Stimulated activated CD4-positive, alpha-beta T cell treated with anti-CD3 and anti-CD28 coated beads, Interleukin-15, amount 100 ng/mL, for 1 hour (primary cell): ENCODE measurements around the gene VMP1.
"Not testable (repeated sequence)": the region's sequence is repeated elsewhere in the genome, so short reads cannot be mapped to it uniquely, and the experiment has no call there.

Source experiments
- DNase-seq, 2 donors: peaks; one replicate each; pipeline ENCODE4 v3.0.0-alpha.2; 2020; ENCODE audit warnings: low read depth in 1 of 2, low spot score in 1 of 2

VMP1 gene

DNA sequence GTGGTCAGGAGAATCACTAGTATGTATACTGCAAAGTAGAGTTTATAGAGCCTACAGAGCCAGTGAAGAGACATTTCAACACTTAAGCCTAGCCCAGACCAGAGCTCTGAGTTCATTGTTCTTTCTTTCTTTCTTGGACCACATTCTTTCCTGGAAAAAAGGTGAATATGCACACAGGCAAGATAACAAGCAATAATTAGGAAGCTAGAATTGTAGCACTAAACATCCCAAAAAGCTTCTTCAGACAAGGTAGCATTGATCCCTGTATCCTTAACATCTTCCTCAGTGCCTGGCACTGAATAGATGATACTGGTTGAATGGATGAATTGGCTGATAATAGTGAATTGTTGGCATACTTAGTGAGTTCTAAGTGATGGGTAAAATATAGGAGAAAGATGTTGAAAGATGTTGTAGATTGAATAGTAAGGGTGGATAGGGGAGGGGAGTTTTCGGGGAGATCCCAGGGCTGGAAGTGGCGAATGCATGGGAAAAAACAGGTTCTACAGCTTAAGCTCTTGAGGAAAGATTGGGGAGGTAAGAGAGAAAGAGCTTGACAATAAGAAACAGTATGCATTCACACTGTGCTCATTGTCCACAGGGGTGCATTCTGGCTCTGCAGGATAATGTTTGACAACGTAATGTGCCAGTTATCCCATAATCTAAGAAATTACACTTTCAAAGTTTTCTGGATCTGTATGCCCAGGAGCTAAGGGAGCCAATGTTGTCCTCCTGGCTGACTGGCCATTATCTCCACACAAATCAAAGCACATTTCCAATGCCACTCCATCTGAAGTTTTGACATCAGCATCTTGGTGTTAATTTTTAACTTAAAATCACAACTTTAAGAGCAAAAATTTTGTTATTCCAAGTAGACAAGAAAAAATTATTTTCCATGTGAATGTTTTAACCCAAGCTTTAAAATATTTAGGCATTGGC, 149.7 kb downstream of the VMP1 start:
- DNase-seq, result no peak

DNA sequence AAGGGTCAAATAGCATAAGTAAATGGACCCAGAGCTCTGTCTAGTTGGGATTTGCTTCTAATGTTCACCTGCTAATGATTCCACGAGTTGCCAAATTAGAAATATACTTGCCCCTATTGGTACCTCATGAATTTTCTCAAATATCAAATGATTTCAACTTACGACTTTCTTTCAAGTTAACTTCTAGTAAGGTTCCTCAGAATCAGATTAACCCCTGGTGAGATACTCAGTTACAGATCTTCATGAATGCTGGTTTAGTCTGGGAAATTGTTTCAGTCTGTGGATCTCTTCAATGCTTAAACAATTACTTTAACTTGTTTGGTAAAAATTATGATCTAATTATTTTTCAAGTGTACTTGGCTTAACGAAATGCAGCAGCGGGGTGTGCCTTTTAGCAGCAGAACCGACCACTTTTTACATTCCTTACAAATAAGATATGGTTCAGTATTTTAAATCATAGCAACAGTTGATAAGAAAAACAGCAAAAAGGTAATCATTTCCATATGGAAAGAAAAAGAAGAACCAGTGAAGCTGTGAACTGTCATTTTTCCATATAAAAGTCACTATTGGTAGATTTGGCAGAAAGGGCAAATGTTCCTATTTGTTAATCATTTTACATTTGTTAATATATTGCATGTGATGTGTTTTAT, 150.8 kb downstream of the VMP1 start:
- DNase-seq, result no peak

DNA sequence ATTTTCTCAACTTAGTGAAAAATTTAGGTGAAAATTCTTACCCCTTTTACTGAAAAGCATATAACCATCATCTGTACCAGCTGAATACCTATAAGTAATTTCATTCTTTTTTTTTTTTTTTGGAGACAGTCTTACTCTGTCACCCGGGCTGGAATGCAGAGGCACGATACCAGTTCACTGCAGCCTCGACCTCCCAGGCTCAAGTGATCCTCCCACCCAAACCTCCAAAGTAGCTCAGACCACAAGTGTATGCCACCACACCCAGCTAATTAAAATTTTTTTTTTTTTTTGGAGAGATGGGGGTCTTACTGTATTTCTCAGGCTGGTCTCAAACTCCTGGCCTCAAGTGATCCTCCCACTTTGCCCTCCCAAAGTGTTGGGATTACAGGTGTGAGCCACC, 151.5 kb downstream of the VMP1 start:
- DNase-seq, result no peak

DNA sequence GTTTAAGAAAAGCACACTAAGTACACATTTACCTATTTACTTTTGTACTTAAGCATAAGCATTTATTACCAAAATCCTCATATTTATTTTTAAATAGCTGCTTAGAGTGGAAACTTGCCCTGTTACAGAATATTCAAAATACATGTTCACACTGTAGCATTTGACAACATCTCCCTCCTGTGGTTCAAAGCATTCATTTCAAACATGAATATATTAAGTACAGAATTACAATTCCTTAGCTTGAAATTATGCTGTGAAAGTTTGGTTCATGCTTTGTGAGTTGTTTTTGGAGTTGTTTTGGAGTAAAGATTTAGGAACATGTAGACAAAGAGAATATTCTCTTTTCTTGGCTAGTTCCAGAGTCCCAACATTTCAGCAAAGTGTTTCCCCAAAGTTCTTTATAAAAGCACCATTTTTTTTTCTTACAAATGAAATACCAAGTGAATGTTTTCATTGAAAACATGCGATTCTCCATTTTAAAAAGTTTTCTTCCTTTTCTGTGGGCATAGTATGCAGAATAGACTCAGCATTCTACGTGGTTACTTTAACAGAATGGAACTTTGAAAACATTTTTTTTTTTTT, 152.1 kb downstream of the VMP1 start:
- no peak for DNase-seq

DNA sequence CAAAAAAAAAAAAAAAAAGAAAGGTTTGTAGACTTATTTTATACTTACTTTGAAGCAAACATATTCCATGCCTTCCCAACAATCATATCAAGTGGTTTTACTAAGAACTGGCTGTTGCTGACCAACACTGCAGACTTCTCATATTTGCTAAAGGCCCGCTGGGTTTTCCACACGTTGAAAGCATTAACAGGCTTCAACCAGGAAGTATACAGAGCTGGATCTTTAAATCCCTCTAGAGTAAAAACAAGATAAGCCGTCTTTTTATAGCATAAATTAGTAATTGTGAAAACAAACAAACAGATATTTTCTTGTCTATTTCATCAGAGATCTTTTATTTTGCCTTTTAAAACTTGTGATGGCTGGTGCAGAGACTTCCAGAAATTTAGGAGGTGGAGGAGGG, 156.2 kb downstream of the VMP1 start:
- DNase-seq, result no peak

DNA sequence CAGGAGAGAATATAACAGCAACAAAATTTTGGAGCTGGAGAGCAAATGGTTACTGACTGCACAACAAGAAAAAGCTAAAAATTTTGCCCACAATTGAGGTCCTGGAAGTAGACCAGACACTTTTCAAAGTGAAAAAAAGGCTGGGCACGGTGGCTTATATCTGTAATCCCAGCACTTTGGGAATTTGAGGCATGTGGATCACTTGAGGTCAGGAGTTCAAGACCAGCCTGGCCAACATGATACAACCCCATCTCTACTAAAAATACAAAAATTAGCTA, 162.4 kb downstream of the VMP1 start:
- DNase-seq, result no peak

DNA sequence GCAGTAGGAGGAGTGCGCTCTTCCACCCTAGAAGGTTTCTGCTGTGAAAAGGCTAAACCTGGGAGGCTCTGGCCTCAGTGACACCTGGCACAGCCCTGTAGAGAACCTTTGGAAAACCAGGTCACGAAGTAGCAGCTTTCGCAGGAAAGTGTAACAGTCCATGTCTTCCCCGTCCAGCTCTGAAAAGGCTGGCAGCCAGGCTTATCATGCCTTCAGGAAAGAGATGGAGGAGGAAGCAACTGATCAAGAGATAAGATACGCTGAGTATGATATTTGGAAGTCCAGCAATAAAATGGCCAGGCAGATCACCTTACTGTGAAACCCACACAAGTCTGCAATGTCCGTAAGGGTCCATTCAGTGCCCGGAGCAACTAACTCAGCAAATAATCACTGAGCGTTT, 163.0 kb downstream of the VMP1 start:
- no peak for DNase-seq

DNA sequence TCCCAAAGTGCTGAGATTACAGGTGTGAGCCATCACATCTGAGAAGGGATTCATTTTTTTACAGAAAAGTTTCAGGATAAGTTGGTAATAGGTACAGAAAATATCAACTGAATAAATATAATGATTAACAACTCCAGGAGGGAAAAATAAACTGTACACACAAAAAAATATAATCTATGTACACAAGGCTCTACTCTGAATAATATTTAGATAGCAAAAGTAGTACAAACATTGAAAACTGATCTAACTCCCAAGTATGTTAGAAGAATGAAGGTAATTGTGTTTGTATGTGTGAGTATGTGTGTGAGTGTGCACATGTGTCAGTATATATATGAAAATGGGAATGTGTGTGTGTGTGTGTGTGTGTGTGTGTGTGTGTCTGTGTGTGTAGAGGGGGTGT, 164.9 kb downstream of the VMP1 start:
- no peak for DNase-seq

DNA sequence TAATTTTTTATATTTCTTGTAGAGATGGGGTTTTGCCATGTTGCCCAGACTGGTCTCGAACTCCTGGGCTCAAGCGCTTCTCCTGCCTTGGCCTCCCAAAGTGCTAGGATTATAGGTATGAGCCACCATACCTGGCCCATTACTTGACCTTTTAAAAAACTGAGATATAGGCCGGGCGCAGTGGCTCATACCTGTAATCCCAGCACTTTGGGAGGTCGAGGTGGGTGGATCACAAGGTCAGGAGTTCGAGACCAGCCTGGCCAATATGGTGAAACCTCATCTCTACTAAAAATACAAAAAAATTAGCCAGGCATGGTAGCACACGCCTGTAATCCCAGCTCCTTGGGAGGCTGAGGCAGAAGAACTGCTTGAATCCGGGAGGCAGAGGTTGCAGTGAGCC, 166.0 kb downstream of the VMP1 start:
- not testable (repeated sequence) for DNase-seq

DNA sequence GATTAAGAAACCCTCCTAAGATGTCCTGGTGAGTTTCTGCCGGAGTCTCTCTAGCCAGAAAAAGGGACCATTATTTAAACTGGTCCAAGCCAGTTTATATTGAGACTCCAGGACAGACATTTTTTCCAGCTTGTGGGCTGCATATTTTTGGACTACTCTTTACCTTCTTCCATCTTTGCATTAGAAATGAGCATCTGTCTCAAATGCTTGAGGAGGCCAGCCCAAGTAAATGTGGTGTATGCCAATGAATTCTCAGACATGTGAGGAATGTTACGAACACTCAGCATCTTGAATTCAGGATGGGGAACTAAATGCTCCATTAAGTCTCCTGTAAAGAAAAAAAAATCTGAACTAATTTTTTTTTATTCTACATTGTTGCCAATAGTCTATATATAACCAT, 166.9 kb downstream of the VMP1 start:
- no peak for DNase-seq

DNA sequence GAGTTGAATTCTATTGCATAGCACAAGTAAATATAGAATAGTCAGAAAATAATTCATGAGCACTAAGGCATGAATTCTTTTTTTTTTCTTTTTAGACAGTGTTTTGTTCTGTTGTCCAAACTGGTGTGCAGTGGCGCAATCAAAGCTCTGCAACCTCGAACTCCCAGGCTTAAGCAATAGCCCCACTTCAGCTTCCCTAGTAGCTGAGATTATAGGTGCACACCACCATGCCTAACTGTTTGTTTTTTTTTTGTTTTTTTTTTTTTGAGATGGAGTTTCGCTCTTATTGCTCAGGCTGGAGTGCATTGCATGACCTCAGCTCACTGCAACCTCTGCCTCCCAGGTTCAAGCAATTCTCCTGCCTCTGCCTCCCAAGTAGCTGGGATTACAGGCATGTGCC, 168.7 kb downstream of the VMP1 start:
- no peak for DNase-seq

DNA sequence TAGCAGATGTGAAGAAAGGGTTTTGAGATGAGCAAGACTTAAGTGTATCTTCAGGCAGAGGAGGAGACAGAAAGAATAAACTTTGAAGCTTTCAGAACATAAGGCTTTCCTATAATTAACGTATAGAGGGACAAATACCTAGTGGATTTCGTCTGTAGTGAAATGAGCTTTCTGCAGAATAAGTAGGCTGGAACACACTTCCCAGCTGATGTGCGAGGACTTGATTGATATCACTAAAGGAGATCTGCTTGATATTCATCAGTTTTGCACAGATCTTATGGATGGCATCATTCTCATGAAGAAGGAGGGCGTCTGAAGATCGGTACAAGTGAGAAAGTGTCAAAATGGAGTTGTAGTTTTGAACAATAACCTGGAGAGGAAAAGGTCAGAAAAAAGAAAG, 170.5 kb downstream of the VMP1 start:
- DNase-seq, result no peak

DNA sequence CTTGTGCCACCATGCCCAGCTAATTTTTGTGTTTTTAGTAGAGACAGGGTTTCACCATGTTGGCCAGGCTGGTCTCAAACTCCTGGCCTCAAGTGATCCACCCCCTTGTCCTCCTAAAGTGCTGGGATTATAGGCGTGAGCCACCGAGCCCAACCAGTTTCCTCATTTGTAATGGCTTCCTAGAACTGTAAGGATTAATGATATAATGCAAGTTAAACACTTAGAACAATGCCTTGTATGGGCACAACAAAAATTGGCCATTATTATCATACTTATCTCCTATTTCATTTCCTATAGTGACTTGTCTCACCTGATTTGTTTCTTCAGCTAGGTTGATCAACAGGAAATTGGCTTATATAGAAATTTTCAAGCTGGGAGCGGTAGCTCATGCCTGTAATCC, 171.2 kb downstream of the VMP1 start:
- no peak for DNase-seq

DNA sequence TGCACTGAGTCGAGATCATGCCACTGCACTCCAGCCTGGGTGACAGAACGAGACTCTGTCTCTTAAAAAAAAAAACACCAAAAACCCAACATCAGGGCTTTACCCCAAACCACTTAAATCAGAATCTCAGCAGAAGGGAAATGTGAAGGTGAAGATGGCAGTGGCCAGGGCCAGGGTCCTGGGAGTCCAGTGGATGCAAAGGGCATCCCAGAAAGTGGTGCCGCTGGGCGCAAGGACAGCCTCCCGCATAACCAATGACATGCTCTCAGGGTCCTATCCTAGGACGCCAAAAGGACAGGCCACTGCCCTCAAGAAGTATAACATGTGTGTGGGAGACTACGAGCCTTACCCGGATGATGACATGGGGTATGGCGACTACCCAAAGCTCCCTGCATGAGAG, 177.4 kb downstream of the VMP1 start:
- DNase-seq, result no peak

DNA sequence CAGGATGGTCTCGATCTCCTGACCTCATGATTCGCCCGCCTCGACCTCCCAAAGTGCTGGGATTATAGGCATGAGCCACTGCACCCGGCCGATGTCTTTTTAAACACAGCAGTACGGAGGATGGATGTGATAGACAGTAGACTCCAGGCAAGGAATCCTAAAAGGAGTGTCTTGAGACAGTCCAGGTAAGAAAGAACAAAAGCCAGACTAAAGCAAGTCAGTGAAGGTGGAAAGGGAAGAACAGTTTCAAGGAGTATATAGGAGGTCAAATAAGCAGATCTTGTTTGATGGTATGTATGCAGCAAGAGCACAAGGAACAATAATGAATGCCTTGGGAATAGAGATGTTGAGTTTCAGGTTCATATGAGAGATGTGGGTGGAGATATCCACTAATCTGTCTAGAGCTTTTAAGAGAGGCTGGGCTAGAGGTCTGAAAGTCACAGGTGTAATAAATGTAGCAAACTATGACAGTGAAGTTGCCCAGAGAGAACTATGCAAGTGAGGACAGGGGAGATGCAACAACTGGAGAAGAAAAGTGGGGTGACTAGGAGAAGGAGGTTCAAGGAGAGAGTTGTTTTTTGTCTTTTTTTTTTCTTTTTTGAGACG, 180.8 kb downstream of the VMP1 start:
- DNase-seq, result no peak

DNA sequence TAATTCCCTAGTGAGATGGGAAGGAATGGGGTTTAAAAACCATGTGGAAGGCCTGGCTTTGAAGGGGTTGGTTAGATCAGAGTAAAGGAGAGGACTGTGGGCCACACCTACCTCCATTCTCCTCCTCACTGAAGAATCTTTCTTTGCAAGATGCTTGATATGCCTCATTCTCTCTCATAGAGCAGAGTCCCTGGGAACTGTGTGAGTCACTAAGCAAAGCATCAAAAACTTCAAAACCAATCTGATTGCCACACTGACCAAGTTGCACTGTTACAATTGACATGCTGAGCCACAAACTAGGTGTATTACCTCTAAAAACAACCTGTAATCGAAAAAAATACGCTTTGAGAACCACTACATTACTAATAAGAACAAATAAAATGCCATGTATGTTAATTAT, 183.3 kb downstream of the VMP1 start:
- no peak for DNase-seq
